Omental fat pad (tissue), 4 donors: ENCODE results near the gene AP1S3. TPM values are rescaled to one million over a fixed set of nuclear protein-coding genes. Genes with fewer than 3 reads are reported as not detected.
"Not testable (repeated sequence)": the region's sequence is repeated elsewhere in the genome, so short reads cannot be mapped to it uniquely, and the experiment has no call there.

ENCODE experiments used
- ATAC-seq: fragments of 150-250 bp; one replicate; pipeline ENCODE4 v1.9.1; 2016; ENCODE audit warnings: mild to moderate bottlenecking, moderate library complexity; ENCODE audit not compliant: low FRiP score
- DNase-seq: peaks from one replicate; pipeline ENCODE4 v3.0.0-alpha.2; 2019; ENCODE audit warnings: low spot score
- total RNA-seq, 4 donors: library from RNA; depleted of rRNA; stranded (reverse); fragments of >200 nt; gene quantifications; one replicate each; pipeline ENCODE4 v1.1.0, GENCODE V29; 2016
- TF ChIP-seq, protein P1 (sequence below), 3 donors: fragments of 450-650 bp; IDR thresholded peaks; one replicate each; pipeline ENCODE4 v1.5.1; 2016 to 2017; ENCODE audit warnings: antibody characterized with exemption in 3 of 3, mild to moderate bottlenecking in 3 of 3, moderate library complexity in 2 of 3

The AP1S3 gene
- total RNA-seq, 4 donors from 2014 or later, result 1.6 to 16.2 (median 4.9) TPM; not detected in 1

DNA sequence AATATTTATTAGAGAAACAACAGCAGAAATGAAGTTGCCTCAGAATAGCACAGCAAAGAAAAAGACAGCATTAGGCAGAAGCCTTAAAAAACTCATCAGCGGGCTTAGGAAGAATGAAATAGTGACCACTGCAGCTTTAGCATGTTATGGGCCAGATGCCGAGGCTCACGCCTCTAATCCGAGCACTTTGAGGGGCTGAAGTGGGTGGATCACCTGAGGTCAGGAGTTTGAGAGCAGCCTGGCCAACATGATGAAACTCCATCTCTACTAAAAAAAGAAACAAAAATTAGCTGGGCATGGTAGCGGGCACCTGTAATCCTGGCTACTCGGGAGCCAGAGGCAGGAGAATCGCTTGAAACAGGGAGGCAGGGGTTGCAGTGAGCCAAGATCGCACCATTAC lies 32.4 kb downstream of the AP1S3 start:
- DNase-seq, result no peak
- no peak for ATAC-seq
- TF ChIP-seq, protein P1, sequence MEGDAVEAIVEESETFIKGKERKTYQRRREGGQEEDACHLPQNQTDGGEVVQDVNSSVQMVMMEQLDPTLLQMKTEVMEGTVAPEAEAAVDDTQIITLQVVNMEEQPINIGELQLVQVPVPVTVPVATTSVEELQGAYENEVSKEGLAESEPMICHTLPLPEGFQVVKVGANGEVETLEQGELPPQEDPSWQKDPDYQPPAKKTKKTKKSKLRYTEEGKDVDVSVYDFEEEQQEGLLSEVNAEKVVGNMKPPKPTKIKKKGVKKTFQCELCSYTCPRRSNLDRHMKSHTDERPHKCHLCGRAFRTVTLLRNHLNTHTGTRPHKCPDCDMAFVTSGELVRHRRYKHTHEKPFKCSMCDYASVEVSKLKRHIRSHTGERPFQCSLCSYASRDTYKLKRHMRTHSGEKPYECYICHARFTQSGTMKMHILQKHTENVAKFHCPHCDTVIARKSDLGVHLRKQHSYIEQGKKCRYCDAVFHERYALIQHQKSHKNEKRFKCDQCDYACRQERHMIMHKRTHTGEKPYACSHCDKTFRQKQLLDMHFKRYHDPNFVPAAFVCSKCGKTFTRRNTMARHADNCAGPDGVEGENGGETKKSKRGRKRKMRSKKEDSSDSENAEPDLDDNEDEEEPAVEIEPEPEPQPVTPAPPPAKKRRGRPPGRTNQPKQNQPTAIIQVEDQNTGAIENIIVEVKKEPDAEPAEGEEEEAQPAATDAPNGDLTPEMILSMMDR (IDR thresholded peaks at IDR 0.05), result no peak

DNA sequence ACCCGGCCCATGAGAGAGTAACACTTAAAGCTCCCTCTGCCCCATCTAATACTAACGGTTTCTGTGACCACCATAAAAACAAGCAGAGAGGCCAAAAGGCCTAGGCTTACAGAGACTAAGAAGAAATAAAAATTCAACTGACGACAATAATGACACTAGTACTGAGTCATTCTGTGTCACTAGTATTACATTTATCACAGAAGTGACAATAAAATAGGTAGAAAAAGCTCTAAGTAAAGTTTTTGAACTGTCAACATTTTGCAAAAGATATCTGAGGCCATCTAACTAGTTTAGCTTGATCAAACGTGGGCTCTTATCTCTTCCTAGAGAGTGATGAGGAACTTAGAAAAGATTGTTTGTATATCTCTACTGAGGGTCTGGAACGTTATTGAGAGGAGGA lies 35.6 kb downstream of the AP1S3 start:
- TF ChIP-seq, protein P1 (IDR thresholded peaks at IDR 0.05), result no peak
- DNase-seq (no peak), ATAC-seq (no peak)

DNA sequence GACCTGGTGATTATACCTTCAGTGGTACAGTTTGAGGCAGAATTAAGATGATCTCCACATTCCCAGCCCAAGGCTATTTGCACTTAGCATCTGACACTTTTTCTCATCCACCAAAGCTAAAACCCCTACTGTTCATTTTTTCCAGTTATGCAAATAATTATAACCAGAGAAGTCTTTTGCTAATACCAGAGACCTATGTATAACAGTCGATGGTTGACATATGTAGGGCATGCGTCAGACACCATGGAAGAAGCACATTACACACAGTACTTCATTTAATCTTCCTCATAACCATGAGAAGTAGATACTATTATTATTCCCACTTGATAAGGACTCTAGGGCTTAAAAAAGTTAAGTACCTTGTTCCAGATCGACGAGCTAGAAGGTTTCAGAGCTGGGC lies 36.5 kb downstream of the AP1S3 start:
- TF ChIP-seq, protein P1 (IDR thresholded peaks at IDR 0.05), result no peak
- ATAC-seq (no peak), DNase-seq (no peak)

DNA sequence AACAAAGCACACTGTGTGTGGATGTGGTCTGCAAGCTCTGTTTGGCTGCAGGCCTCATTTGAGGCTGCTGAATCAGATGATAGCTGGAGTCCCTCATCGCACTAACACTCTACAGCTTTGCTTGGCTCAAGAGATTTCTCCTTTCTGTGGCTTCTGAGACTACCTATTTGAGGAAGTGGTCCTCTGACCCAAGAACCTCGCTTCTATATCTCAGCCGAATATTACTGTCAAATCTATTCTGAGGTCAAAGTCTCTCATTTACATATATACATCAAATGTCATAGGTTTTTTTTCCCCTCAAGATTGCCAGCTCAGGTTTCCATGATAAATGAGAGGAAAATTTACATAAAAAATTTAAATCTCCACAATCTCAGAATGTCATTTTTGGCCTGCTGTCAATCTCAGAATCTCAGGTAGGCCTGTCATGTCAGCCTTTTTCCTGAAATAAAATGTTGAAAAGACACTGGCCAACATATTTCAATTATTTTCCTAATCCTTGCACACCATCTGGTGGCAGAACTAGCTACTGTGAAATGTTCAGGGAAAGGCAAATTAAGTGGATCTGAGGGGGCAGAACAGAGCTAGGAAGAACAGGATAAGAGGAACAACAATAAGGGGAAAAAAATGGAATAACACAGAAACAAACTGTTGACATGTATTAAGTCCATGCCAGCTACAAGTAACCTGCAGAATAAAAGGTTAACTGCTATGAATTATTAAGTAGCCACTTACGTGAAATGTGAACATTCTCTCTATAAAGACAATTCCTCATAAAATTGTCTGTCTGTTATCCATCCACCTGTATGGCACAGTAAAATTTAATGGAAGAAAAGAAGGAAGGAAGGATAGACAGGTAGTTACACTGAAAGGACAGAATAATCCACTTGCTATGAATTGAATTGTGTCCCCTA lies 39.3 kb downstream of the AP1S3 start:
- no peak for ATAC-seq
- TF ChIP-seq, protein P1 (IDR thresholded peaks at IDR 0.05), result peak in 2 of 3 donors; percentile 4 to 6

DNA sequence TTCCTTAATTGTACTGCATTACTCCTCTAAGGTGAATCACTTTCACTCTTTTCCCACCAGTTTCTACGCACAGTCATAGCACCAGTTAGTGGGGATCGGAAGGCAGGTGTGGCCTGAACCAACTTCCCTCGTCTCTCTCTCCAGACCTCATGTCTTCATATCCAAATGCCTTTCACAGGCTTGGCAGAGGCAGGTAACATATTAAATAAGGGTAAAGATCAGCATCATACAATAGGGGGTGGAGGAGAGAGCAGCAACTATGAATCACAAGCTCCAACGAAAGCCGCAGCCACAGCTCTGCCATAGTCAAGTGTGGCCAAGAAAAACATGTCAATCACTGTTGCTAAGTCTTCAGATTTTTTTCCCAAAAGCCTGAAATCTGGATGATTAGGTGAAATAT lies 40.3 kb downstream of the AP1S3 start:
- DNase-seq (no peak), ATAC-seq (peak; percentile 74)
- TF ChIP-seq, protein P1 (IDR thresholded peaks at IDR 0.05), result no peak

More for the DNA sequence above, 39.3 kb downstream of the AP1S3 start:
- no peak for DNase-seq

DNA sequence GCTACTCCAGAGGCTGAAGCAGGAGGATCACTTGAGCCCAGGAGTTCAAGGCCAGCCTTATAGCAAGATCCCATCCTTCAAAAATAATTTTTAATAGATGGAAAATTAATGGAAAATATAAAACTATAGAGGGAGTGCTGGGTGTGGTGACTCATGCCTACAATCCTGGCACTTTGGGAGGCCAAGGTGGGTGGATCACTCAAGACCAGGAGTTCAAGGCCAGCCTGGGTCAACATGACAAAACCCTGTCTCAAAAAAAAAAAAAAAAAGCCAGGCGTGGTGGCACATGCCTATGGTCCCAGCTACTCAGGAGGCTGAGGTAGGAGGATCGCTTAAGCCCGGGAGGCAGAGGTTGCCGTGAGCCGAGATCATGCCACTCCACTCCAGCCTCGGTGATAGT lies 48.0 kb downstream of the AP1S3 start:
- DNase-seq (no peak), ATAC-seq (no peak)
- TF ChIP-seq, protein P1 (IDR thresholded peaks at IDR 0.05), result no peak

DNA sequence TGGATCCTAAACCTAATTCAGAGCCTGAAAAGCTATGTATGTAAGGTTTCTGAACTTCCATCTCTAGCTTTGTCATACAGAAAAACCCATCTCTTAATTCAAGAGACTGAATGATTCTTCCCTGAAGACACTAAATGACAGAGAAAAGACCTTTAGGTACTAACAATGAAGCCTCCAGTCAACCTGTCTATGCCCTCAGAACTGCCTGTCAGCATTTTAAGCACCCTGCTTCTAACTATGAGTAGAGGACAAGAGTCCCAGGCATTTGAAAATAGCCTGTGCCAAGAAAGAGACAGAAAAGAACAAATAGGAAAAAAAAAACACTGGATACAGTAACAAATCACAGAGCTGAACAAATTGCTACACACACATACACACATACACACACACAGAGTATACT lies 48.6 kb downstream of the AP1S3 start:
- TF ChIP-seq, protein P1 (IDR thresholded peaks at IDR 0.05), result no peak
- no peak for DNase-seq
- ATAC-seq, result no peak

DNA sequence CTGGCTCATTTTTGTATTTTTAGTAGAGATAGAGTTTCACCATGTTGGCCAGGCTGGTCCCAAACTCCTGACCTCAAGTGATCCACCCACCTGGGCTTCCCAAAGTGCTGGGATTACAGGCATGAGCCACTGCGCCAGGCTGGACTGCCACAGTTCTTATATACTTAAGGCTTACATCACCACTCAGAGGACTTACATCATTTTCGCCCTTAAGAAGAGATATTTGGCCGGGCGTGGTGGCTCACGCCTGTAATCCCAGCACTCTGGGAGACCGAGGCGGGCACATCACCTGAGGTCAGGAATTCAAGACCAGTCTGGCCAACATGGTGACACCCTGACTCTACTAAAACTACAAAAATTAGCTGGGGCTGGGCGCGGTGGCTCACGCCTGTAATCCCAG lies 49.3 kb downstream of the AP1S3 start:
- not testable (repeated sequence) for DNase-seq, ATAC-seq
